Measurements from ENCODE around the gene PITRM1.

PITRM1 gene

GRCh38 chr10:3119796-3120459 is 52.7 kb downstream of the PITRM1 start:
- DNase-seq (ENCODE audit: low spot score) = no peak
- in situ Hi-C loops (cut with MboI; ENCODE audit: low pct_unique_long_range_greater_than_20kb, low sequenced_read_pairs, unreplicated experiment) = no loop called here
- peak; percentile 26 for TF ChIP-seq CTCF (IDR thresholded peaks at IDR 0.05; ENCODE audit: extremely low read depth, insufficient read depth, missing control alignments)

GRCh38 chr10:3118641-3119091 is 53.9 kb downstream of the PITRM1 start:
- in situ Hi-C loops (cut with MboI; ENCODE audit: low pct_unique_long_range_greater_than_20kb, low sequenced_read_pairs, unreplicated experiment) = no loop called here
- TF ChIP-seq CTCF (IDR thresholded peaks at IDR 0.05; ENCODE audit: extremely low read depth, insufficient read depth, missing control alignments) = no peak
- DNase-seq (ENCODE audit: low spot score) = no peak

- DNase-seq (ENCODE audit: low spot score) = no peak
- no peak for TF ChIP-seq CTCF (IDR thresholded peaks at IDR 0.05; ENCODE audit: extremely low read depth, insufficient read depth, missing control alignments)
- in situ Hi-C loops (cut with MboI; ENCODE audit: low pct_unique_long_range_greater_than_20kb, low sequenced_read_pairs, unreplicated experiment) = no loop called here
Measured at GRCh38 chr10:3117486-3117885, 55.1 kb downstream of the PITRM1 start.

GRCh38 chr10:3116508-3117100 is 56.0 kb downstream of the PITRM1 start:
- TF ChIP-seq CTCF (IDR thresholded peaks at IDR 0.05; ENCODE audit: extremely low read depth, insufficient read depth, missing control alignments) = no peak
- in situ Hi-C loops (cut with MboI; ENCODE audit: low pct_unique_long_range_greater_than_20kb, low sequenced_read_pairs, unreplicated experiment) = no loop called here
- no peak for DNase-seq (ENCODE audit: low spot score)

GRCh38 chr10:3115685-3116084 is 56.9 kb downstream of the PITRM1 start:
- no peak for DNase-seq (ENCODE audit: low spot score)
- in situ Hi-C loops (cut with MboI; ENCODE audit: low pct_unique_long_range_greater_than_20kb, low sequenced_read_pairs, unreplicated experiment) = no loop called here
- TF ChIP-seq CTCF (IDR thresholded peaks at IDR 0.05; ENCODE audit: extremely low read depth, insufficient read depth, missing control alignments) = no peak

GRCh38 chr10:3113343-3113720 is 59.2 kb downstream of the PITRM1 start:
- in situ Hi-C loops (cut with MboI; ENCODE audit: low pct_unique_long_range_greater_than_20kb, low sequenced_read_pairs, unreplicated experiment) = no loop called here
- DNase-seq (ENCODE audit: low spot score) = no peak
- no peak for TF ChIP-seq CTCF (IDR thresholded peaks at IDR 0.05; ENCODE audit: extremely low read depth, insufficient read depth, missing control alignments)

Measured in GM13977 (cell line).